H1 (cell line): ENCODE results near the gene PC. TPM values are rescaled to one million over a fixed set of nuclear protein-coding genes. Genes with fewer than 3 reads are reported as not detected.
A peak's percentile ranks its signal among the peaks of the same experiment; 100 is the strongest.

Experiments used
- CTCF ChIA-PET: fragments of 300-600 bp; sonication (Branson Sonifier 250); formaldehyde crosslinking; loops from one replicate; lab custom pipeline; 2021; ENCODE audit not compliant: partially characterized antibody; lab: Charles Lee
- POLR2A ChIA-PET: fragments of 300-600 bp; sonication (Branson Sonifier 250); formaldehyde crosslinking; loops from one replicate; lab custom pipeline; 2021; ENCODE audit warnings: inconsistent platforms; ENCODE audit not compliant: partially characterized antibody; lab: Charles Lee
- DNase-seq, 2 experiments: peaks; one replicate each; pipeline versions ENCODE4 v3.0.0 to v3.0.0-alpha.2; 2010 to 2022; ENCODE audit warnings: low spot score in 2 of 2, low read depth in 1 of 2, mixed read lengths in 1 of 2
- FAIRE-seq: peaks from 2 replicates; lab custom pipeline; 2011; peaks lifted over from hg19 to GRCh38; lab: Jason Lieb, UNC
- H2AFZ ChIP-seq: 2 replicates; pipeline ENCODE4 v1.8.1; 2012; ENCODE audit warnings: low read length, inconsistent platforms
- H2AK5ac ChIP-seq: 2 replicates; pipeline ENCODE4 v1.6.1; 2013; ENCODE audit warnings: low read depth, low read length
- H2BK120ac ChIP-seq: replicated peaks from 2 replicates; pipeline ENCODE3; 2013; ENCODE audit warnings: low read depth, low read length, inconsistent platforms
- H2BK12ac ChIP-seq: 2 replicates; pipeline ENCODE4 v1.6.1; 2013; ENCODE audit warnings: low read depth, low read length
- H2BK15ac ChIP-seq: 2 replicates; pipeline ENCODE4 v1.6.1; 2013; ENCODE audit warnings: low read length
- H2BK20ac ChIP-seq: 2 replicates; pipeline ENCODE4 v1.6.1; 2013; ENCODE audit warnings: low read length
- H2BK5ac ChIP-seq: 2 replicates; pipeline ENCODE4 v1.6.1; 2013; ENCODE audit warnings: low read depth, low read length
- H3K14ac ChIP-seq: 2 replicates; pipeline ENCODE4 v1.6.1; 2013; ENCODE audit warnings: inconsistent platforms; ENCODE audit not compliant: insufficient read length
- H3K18ac ChIP-seq: 2 replicates; pipeline ENCODE4 v1.6.1; 2013; ENCODE audit warnings: low read length; ENCODE audit errors: extremely low read depth
- H3K23ac ChIP-seq: 2 replicates; pipeline ENCODE4 v1.6.1; 2013; ENCODE audit warnings: inconsistent platforms; ENCODE audit not compliant: insufficient read length
- H3K23me2 ChIP-seq: 2 replicates; pipeline ENCODE4 v1.6.1; 2013; ENCODE audit warnings: low read depth, low read length
- H3K27ac ChIP-seq: 2 replicates; pipeline ENCODE4 v1.6.1; 2011; ENCODE audit warnings: low read depth, low read length, inconsistent platforms
- H3K27me3 ChIP-seq, 4 experiments: replicated peaks in 1 of 4; 1 replicate in 1 of 4; 2 replicates in 3 of 4; pipeline versions ENCODE4 v1.6.1 to v1.8.1; 2011 to 2013; ENCODE audit warnings: low read length in 3 of 4, mild to moderate bottlenecking in 3 of 4, inconsistent platforms in 2 of 4, mixed read lengths in 2 of 4, moderate library complexity in 1 of 4; ENCODE audit not compliant: control insufficient read depth in 3 of 4, insufficient read depth in 3 of 4; ENCODE audit errors: extremely low read depth in 1 of 4
- H3K36me3 ChIP-seq, 4 experiments: 2 replicates each; pipeline versions ENCODE4 v1.6.1 to v1.8.1; 2011 to 2013; ENCODE audit warnings: mild to moderate bottlenecking in 4 of 4, low read length in 3 of 4, moderate library complexity in 2 of 4, control low read depth in 1 of 4, inconsistent platforms in 1 of 4; ENCODE audit not compliant: insufficient read depth in 4 of 4, control insufficient read depth in 2 of 4
- H3K4ac ChIP-seq: replicated peaks from 2 replicates; pipeline ENCODE3; 2013; ENCODE audit warnings: low read length, low read depth, mixed read lengths, inconsistent platforms; ENCODE audit not compliant: insufficient read length
- H3K4me1 ChIP-seq, 4 experiments: replicated peaks in 1 of 4; 1 replicate in 1 of 4; 2 replicates in 3 of 4; pipeline versions ENCODE4 v1.6.1 to v1.8.1; 2011 to 2013; ENCODE audit warnings: low read length in 3 of 4, inconsistent platforms in 2 of 4, mixed read lengths in 1 of 4; ENCODE audit not compliant: insufficient read depth in 4 of 4, control insufficient read depth in 3 of 4
- H3K4me2 ChIP-seq, 2 experiments: 2 replicates each; pipeline versions ENCODE4 v1.6.1 to v1.8.1; 2011 to 2013; ENCODE audit warnings: low read depth in 2 of 2, low read length in 2 of 2, control low read depth in 1 of 2, inconsistent platforms in 1 of 2, mild to moderate bottlenecking in 1 of 2; ENCODE audit not compliant: insufficient read depth in 1 of 2
- H3K4me3 ChIP-seq, 4 experiments: fragments of 200-600, 300-600 bp in 1 of 4; sonication (generic), shearing (Covaris generic), sonication (Bioruptor Twin) in 1 of 4; 2 replicates each; pipeline versions ENCODE4 v1.5.1 to v1.8.1; 2011 to 2016; ENCODE audit warnings: low read length in 4 of 4, low read depth in 3 of 4, control low read depth in 2 of 4, inconsistent platforms in 2 of 4, mild to moderate bottlenecking in 2 of 4, mixed read lengths in 1 of 4, moderate library complexity in 1 of 4; ENCODE audit not compliant: insufficient read depth in 2 of 4; ENCODE audit errors: extremely low read depth in 1 of 4
- H3K56ac ChIP-seq: replicated peaks from 2 replicates; pipeline ENCODE3; 2013; ENCODE audit warnings: low read depth, mild to moderate bottlenecking, mixed read lengths, low read length, inconsistent platforms; ENCODE audit not compliant: insufficient read length
- H3K79me1 ChIP-seq: 2 replicates; pipeline ENCODE4 v1.6.1; 2013; ENCODE audit warnings: low read depth, low read length, control low read depth
- H3K79me2 ChIP-seq, 2 experiments: 2 replicates each; pipeline versions ENCODE4 v1.6.1 to v1.8.1; 2012 to 2013; ENCODE audit warnings: low read length in 2 of 2, mild to moderate bottlenecking in 2 of 2, inconsistent platforms in 1 of 2; ENCODE audit not compliant: insufficient read depth in 2 of 2, control insufficient read depth in 1 of 2
- H3K9ac ChIP-seq, 4 experiments: replicated peaks in 1 of 4; 1 replicate in 1 of 4; 2 replicates in 3 of 4; pipeline versions ENCODE4 v1.6.1 to v1.8.1; 2011 to 2013; ENCODE audit warnings: low read depth in 3 of 4, low read length in 3 of 4, control low read depth in 2 of 4, mild to moderate bottlenecking in 2 of 4, moderate library complexity in 2 of 4, inconsistent platforms in 1 of 4; ENCODE audit errors: extremely low read depth in 1 of 4
- H3K9me3 ChIP-seq, 2 experiments: 2 replicates each; pipeline versions ENCODE4 v1.6.1 to v1.8.1; 2012 to 2013; ENCODE audit warnings: mild to moderate bottlenecking in 2 of 2, moderate library complexity in 2 of 2, control low read depth in 1 of 2, inconsistent platforms in 1 of 2, low read depth in 1 of 2, low read length in 1 of 2, mixed read lengths in 1 of 2; ENCODE audit not compliant: insufficient read depth in 2 of 2
- H4K20me1 ChIP-seq, 2 experiments: replicated peaks in 1 of 2; 2 replicates each; pipeline versions ENCODE3 to v1.8.1; 2011 to 2013; ENCODE audit warnings: inconsistent platforms in 2 of 2, low read length in 2 of 2, mild to moderate bottlenecking in 1 of 2; ENCODE audit not compliant: insufficient read depth in 2 of 2, control insufficient read depth in 1 of 2
- H4K5ac ChIP-seq: 2 replicates; pipeline ENCODE4 v1.6.1; 2013; ENCODE audit warnings: low read length, low read depth, mixed read lengths, inconsistent platforms; ENCODE audit not compliant: insufficient read length
- H4K8ac ChIP-seq: 2 replicates; pipeline ENCODE4 v1.8.0; 2013; ENCODE audit warnings: mild to moderate bottlenecking, moderate library complexity, low read length, inconsistent platforms; ENCODE audit not compliant: insufficient read depth; ENCODE audit errors: extremely low read depth
- H4K91ac ChIP-seq: replicated peaks from 2 replicates; pipeline ENCODE3; 2013; ENCODE audit warnings: low read length, mixed read lengths, inconsistent platforms; ENCODE audit not compliant: insufficient read length
- NRF1 ChIP-seq: IDR thresholded peaks from 2 replicates; pipeline ENCODE4 v1.6.1; 2011; ENCODE audit warnings: mild to moderate bottlenecking, low read depth, low read length, improper control_type of control experiment
- WGBS, 2 experiments: shearing (Covaris generic) in 1 of 2; methylation state at CpG; one replicate each; pipeline versions ENCODE4 v1.1.6 to v1.1.7; 2013 to 2015; ENCODE audit warnings: low lambda C conversion rate in 2 of 2, mixed read lengths in 2 of 2, inconsistent platforms in 1 of 2, low coverage in 1 of 2, missing lambda C conversion rate in 1 of 2; ENCODE audit not compliant: insufficient replicate concordance in 2 of 2, insufficient coverage in 1 of 2, insufficient read length in 1 of 2; ENCODE audit errors: extremely low coverage in 1 of 2, missing lambda C conversion rate in 1 of 2; 5-methylcytosine and 5-hydroxymethylcytosine counted together
- polyA plus RNA-seq, 7 experiments: library from polyadenylated mRNA; depleted of rRNA in 3 of 7; stranded (reverse) in 5 of 7; unstranded in 2 of 7; fragments of >200 nt in 5 of 7; fragments of 200-250 nt in 2 of 7; gene quantifications; 1 replicate in 5 of 7; 2 replicates in 1 of 7; 4 replicates in 1 of 7; pipeline versions ENCODE4 v1.2.1 to v1.2.3, GENCODE V29; 2011 to 2013; ENCODE audit warnings: missing spikeins in 2 of 7, mixed read lengths in 2 of 7
- total RNA-seq: library from RNA; stranded (reverse); fragmentation: NEBNext Ultra II Directional; extraction: Animal tissue kit (Norgen Biotek cat#: 25700); gene quantifications from 2 replicates; pipeline ENCODE4 v1.2.1, GENCODE V29; 2021

The PC gene
- total and polyA plus RNA-seq, 2 of the 8 experiments (the other 6 are each of a cell fraction or from before 2014, with no cell fraction given), result 11.5 to 27.5 TPM

- no peak overlapping the region for H3K27ac ChIP-seq
- no peak overlapping the region for H3K4me3 ChIP-seq
- H4K91ac ChIP-seq, result no peak overlapping the region
- POLR2A ChIA-PET, result interaction anchor here (0.6 to 1.5 kb wide), 3 partner anchors 9 to 576 kb away, joined by 3 to 6 read pairs (median 5); no protein-coding TSS in a partner anchor
- peaks cover 9% of the 10 kb centered on the region for H3K23me2 ChIP-seq
- CTCF ChIA-PET, result interaction anchor here (1.2 to 7.1 kb wide), 7 partner anchors 7 to 132 kb away, joined by 3 to 57 read pairs (median 21); partner anchors contain the start of gene C11orf86
- no peak overlapping the region for H4K8ac ChIP-seq
- no peak overlapping the region for H4K5ac ChIP-seq
- H4K20me1 ChIP-seq, result peaks cover 4 to 12% of the 10 kb centered on the region in 2 experiments
- peaks cover 18% of the 10 kb centered on the region for H3K79me1 ChIP-seq
- no peaks in the 10 kb centered on the region for H3K9me3 ChIP-seq
- H3K14ac ChIP-seq, result no peak overlapping the region
- H2BK20ac ChIP-seq, result no peak overlapping the region
- H3K36me3 ChIP-seq, result peaks cover 4 to 25% (median 14%) of the 10 kb centered on the region in 4 experiments; a peak in 7 of 8 replicates
- no peak overlapping the region for H2AK5ac ChIP-seq
- WGBS, 2 experiments, result 92% methylated on average over 4 of the region's 4 CpGs; no CpG with 5 or more reads in 1 of the 2 experiments
- H3K79me2 ChIP-seq, result peaks cover 0 to 25% of the 10 kb centered on the region in 2 experiments; a peak in 3 of 4 replicates
- no peak overlapping the region for H3K4ac ChIP-seq
- no peak overlapping the region for H2BK15ac ChIP-seq
- H3K9ac ChIP-seq, result no peak overlapping the region
- H3K4me2 ChIP-seq, result no peak overlapping the region
- H2AFZ ChIP-seq, result no peak overlapping the region
- H3K4me1 ChIP-seq, result peaks cover 0 to 11% (median 3%) of the 10 kb centered on the region in 4 experiments; a peak in 4 of 7 replicates
- DNase-seq, result no peak
- no peak for FAIRE-seq
- 0 out of 2 replicates have a peak overlapping the region, but pooled peaks have one; percentile 49 for H2BK5ac ChIP-seq
- no peak overlapping the region for H2BK120ac ChIP-seq
- H3K27me3 ChIP-seq, result no peaks in the 10 kb centered on the region
- no peak overlapping the region for H3K18ac ChIP-seq
- H3K56ac ChIP-seq, result no peak overlapping the region
- no peak overlapping the region for H2BK12ac ChIP-seq
- no peak overlapping the region for H3K23ac ChIP-seq
- TF ChIP-seq NRF1, result no peak
Measured at GRCh38 chr11:66846671-66847091, 111.5 kb downstream of the PC start.
